HG03060 (cell line): Measurements from ENCODE around the gene ITPR1.

ENCODE experiments used
- ATAC-seq: cut with Tn5 transposase; IDR thresholded peaks from one replicate; pipeline ENCODE4 v1.9.1; 2021; ENCODE audit warnings: low read depth, moderate number of reproducible peaks; ENCODE audit not compliant: unreplicated experiment

Gene ITPR1

GRCh38 chr3:4476496-4476895 lies 16.7 kb upstream of the ITPR1 start:
- ATAC-seq, result no peak

GRCh38 chr3:4478261-4478660 lies 14.9 kb upstream of the ITPR1 start:
- no peak for ATAC-seq

- ATAC-seq, result no peak
These were observed 1.3 kb upstream of the ITPR1 start for GRCh38 chr3:4491855-4492207.

- ATAC-seq, result no peak
These were observed 737 bp upstream of the ITPR1 start for GRCh38 chr3:4492208-4493013.

- no peak for ATAC-seq
These were observed 1.1 kb downstream of the ITPR1 start for GRCh38 chr3:4493941-4494894.

- ATAC-seq, result no peak
These were observed 1.7 kb downstream of the ITPR1 start for GRCh38 chr3:4494895-4495264.

GRCh38 chr3:4495294-4496086 lies 2.3 kb downstream of the ITPR1 start:
- no peak for ATAC-seq

- no peak for ATAC-seq
These were observed 2.9 kb downstream of the ITPR1 start for GRCh38 chr3:4496087-4496452.

- ATAC-seq, result no peak
These were observed 4.0 kb downstream of the ITPR1 start for GRCh38 chr3:4497005-4497692.

- no peak for ATAC-seq
These were observed 4.7 kb downstream of the ITPR1 start for GRCh38 chr3:4497843-4498324.

- ATAC-seq, result no peak
These were observed 5.3 kb downstream of the ITPR1 start for GRCh38 chr3:4498446-4498845.

GRCh38 chr3:4501437-4501836 lies 8.3 kb downstream of the ITPR1 start:
- no peak for ATAC-seq

GRCh38 chr3:4501927-4502326 lies 8.8 kb downstream of the ITPR1 start:
- no peak for ATAC-seq

GRCh38 chr3:4503050-4503449 lies 9.9 kb downstream of the ITPR1 start:
- peak; percentile 40 for ATAC-seq

- no peak for ATAC-seq
These were observed 11.5 kb downstream of the ITPR1 start for GRCh38 chr3:4504340-4505261.

- no peak for ATAC-seq
These were observed 12.8 kb downstream of the ITPR1 start for GRCh38 chr3:4505688-4506558.

GRCh38 chr3:4506559-4507023 lies 13.4 kb downstream of the ITPR1 start:
- no peak for ATAC-seq

GRCh38 chr3:4507024-4507596 lies 14.0 kb downstream of the ITPR1 start:
- ATAC-seq, result no peak
